ENCODE data around the gene ACTG1. TPM values are rescaled to one million over a fixed set of nuclear protein-coding genes. Genes with fewer than 3 reads are reported as not detected.

Gene ACTG1
- total and polyA plus RNA-seq, 9 of the 15 experiments (the other 6 are each of a cell fraction or from before 2014, with no cell fraction given) = 224 to 1,775 (median 568) TPM

GRCh38 chr17:81481815-81482505 lies 30.6 kb downstream of the ACTG1 start (continued):
- no peak for TF ChIP-seq BCLAF1 (IDR thresholded peaks at IDR 0.05; ENCODE audit: borderline replicate concordance in 1 of 2, control insufficient read depth in 1 of 2, low read depth in 2 of 2, low read length in 1 of 2)
- no peak for TF ChIP-seq SLC30A9 (CRISPR knock-in tag; IDR thresholded peaks at IDR 0.05)
- no peak for TF ChIP-seq RBM22 (IDR thresholded peaks at IDR 0.05; ENCODE audit: low read depth, low read length, poor library complexity, severe bottlenecking)
- TF ChIP-seq USF1 (CRISPR knock-in tag; IDR thresholded peaks at IDR 0.05) = peak; percentile 38; the same call in 1 of the 2 replicates
- no peak for TF ChIP-seq CREB3 (tag; conservative IDR thresholded peaks at IDR 0.05; ENCODE audit: low read depth)
- no peak for TF ChIP-seq ZNF707 (CRISPR knock-in tag; conservative IDR thresholded peaks at IDR 0.05)
- TF ChIP-seq HMGN3 (IDR thresholded peaks at IDR 0.05; ENCODE audit: borderline replicate concordance, extremely low read depth, insufficient read length, low read depth, low read length) = no peak
- TF ChIP-seq PCBP2 (IDR thresholded peaks at IDR 0.05; ENCODE audit: low read depth, low read length, poor library complexity, severe bottlenecking) = no peak
- TF ChIP-seq NFYB (IDR thresholded peaks at IDR 0.05; ENCODE audit: extremely low read depth, insufficient read length) = peak; percentile 7
- TF ChIP-seq ZNF512 (tag; IDR thresholded peaks at IDR 0.05) = no peak
- TF ChIP-seq ZFP1 (CRISPR knock-in tag; IDR thresholded peaks at IDR 0.05) = no peak
- TF ChIP-seq LCOR (CRISPR knock-in tag; IDR thresholded peaks at IDR 0.05) = no peak
- no peak for TF ChIP-seq SMC3 (conservative IDR thresholded peaks at IDR 0.05; ENCODE audit: insufficient read depth, low read depth, low read length)
- TF ChIP-seq FOXA1 (IDR thresholded peaks at IDR 0.05; ENCODE audit: borderline replicate concordance) = no peak
- no peak for TF ChIP-seq TAL1 (IDR thresholded peaks at IDR 0.05)
- no peak for TF ChIP-seq ZNF668 (CRISPR knock-in tag; IDR thresholded peaks at IDR 0.05)
- no peak for TF ChIP-seq STAT5B (CRISPR knock-in tag; IDR thresholded peaks at IDR 0.05)

Data from K562 (cell line).